Stimulated activated CD4-positive, alpha-beta T cell treated with anti-CD3 and anti-CD28 coated beads, Interleukin-1b, Interleukin-23, amount 100 ng/mL, for 48 hours (primary cell): ENCODE data around the gene NAIF1.

ENCODE experiments used
- DNase-seq: peaks from one replicate; pipeline ENCODE4 v3.0.0-alpha.2; 2020

Gene NAIF1

GRCh38 chr9:128102196-128102595 lies 35.1 kb upstream of the NAIF1 start:
- DNase-seq = no peak

GRCh38 chr9:128101690-128102089 lies 34.6 kb upstream of the NAIF1 start:
- DNase-seq = no peak

GRCh38 chr9:128101231-128101661 lies 34.1 kb upstream of the NAIF1 start:
- no peak for DNase-seq

- DNase-seq = no peak
These were observed 33.5 kb upstream of the NAIF1 start for GRCh38 chr9:128100581-128100980.

- no peak for DNase-seq
These were observed 32.9 kb upstream of the NAIF1 start for GRCh38 chr9:128099932-128100491.

GRCh38 chr9:128099231-128099931 lies 32.3 kb upstream of the NAIF1 start:
- no peak for DNase-seq

GRCh38 chr9:128098297-128099230 lies 31.4 kb upstream of the NAIF1 start:
- peak; percentile 78 for DNase-seq

GRCh38 chr9:128097543-128098296 lies 30.6 kb upstream of the NAIF1 start:
- no peak for DNase-seq

GRCh38 chr9:128096616-128097536 lies 29.8 kb upstream of the NAIF1 start:
- DNase-seq = no peak

GRCh38 chr9:128094950-128095544 lies 27.9 kb upstream of the NAIF1 start:
- DNase-seq = no peak

GRCh38 chr9:128094166-128094949 lies 27.2 kb upstream of the NAIF1 start:
- DNase-seq = peak; percentile 89

GRCh38 chr9:128093011-128093410 lies 25.9 kb upstream of the NAIF1 start:
- DNase-seq = no peak

- no peak for DNase-seq
These were observed 25.3 kb upstream of the NAIF1 start for GRCh38 chr9:128092199-128092977.

GRCh38 chr9:128091571-128091970 lies 24.5 kb upstream of the NAIF1 start:
- DNase-seq = no peak

GRCh38 chr9:128091144-128091543 lies 24.0 kb upstream of the NAIF1 start:
- no peak for DNase-seq

- no peak for DNase-seq
These were observed 22.2 kb upstream of the NAIF1 start for GRCh38 chr9:128089299-128089698.

- no peak for DNase-seq
These were observed 21.3 kb upstream of the NAIF1 start for GRCh38 chr9:128088253-128088945.

- DNase-seq = no peak
These were observed 20.1 kb upstream of the NAIF1 start for GRCh38 chr9:128087262-128087661.

GRCh38 chr9:128085943-128086342 lies 18.8 kb upstream of the NAIF1 start:
- DNase-seq = no peak
